ENCODE measurements around the gene GATAD2A. TPM values are rescaled to one million over a fixed set of nuclear protein-coding genes. Genes with fewer than 3 reads are reported as not detected.

The GATAD2A gene
- polyA plus RNA-seq, 1 donor (not counting 4 experiments of a cell fraction or from before 2014, with no cell fraction given), result 28.4 TPM

DNA sequence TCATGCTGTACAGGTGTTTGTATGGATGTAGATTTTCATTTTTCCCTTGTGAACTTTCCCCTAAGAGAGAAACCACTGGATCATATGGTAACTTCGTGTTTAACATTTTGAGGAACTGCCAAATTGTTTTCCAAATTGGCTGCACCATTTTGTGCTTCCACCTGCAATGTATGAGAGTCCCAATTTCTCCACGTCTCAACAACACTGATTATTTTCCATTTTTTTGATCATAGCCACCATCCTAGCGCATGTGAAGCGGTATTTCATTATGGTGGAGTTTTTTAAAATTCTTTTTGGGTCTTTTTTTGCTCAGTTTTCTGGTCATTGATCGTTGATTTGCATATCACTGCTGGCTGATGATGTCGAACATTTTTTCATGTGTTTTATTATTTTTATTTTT lies 115.5 kb downstream of the GATAD2A start:
- H3K27ac ChIP-seq (ENCODE audit: control insufficient read depth, insufficient read depth, low read length), result no peak overlapping the region
- H3K27me3 ChIP-seq (ENCODE audit: control insufficient read depth, extremely low read depth, insufficient read depth, low read length), result no peaks in the 10 kb centered on the region
- dilution Hi-C loops (cut with MboI; ENCODE audit: extremely low pct_ligation_motif_present, low sequenced_read_pairs), result no loop called here
- H3K4me3 ChIP-seq (ENCODE audit: control insufficient read depth in 2 of 3, extremely low read depth in 1 of 3, insufficient read depth in 2 of 3, low read depth in 1 of 3, low read length in 3 of 3), result no peak overlapping the region
- peaks cover 12 to 16% of the 10 kb centered on the region in 2 experiments for H3K36me3 ChIP-seq (ENCODE audit: control insufficient read depth in 2 of 2, extremely low read depth in 1 of 2, insufficient read depth in 2 of 2, low read length in 2 of 2)
- H3K9me3 ChIP-seq (ENCODE audit: control insufficient read depth, low read depth, low read length), result no peaks in the 10 kb centered on the region
- H3K9ac ChIP-seq (ENCODE audit: control insufficient read depth, extremely low read depth, insufficient read depth, low read length), result no peak overlapping the region
- TF ChIP-seq EZH2 (IDR thresholded peaks at IDR 0.05; ENCODE audit: low read length) (no peak), CTCF (optimal IDR thresholded peaks at IDR 0.05 in 1 of 3, IDR thresholded peaks at IDR 0.05 in 1 of 3, conservative IDR thresholded peaks at IDR 0.05 in 1 of 3; ENCODE audit: extremely low read depth in 1 of 3, insufficient read depth in 2 of 3, low read length in 3 of 3) (no peak)
- H3K4me1 ChIP-seq (ENCODE audit: control insufficient read depth, extremely low read depth, insufficient read depth, low read length), result peaks cover 6% of the 10 kb centered on the region
- H3K9me1 ChIP-seq (ENCODE audit: control insufficient read depth, extremely low read depth, insufficient read depth, low read length), result no peaks in the 10 kb centered on the region
- H3K4me2 ChIP-seq (ENCODE audit: control insufficient read depth, extremely low read depth, insufficient read depth, low read depth, low read length), result no peak overlapping the region
- no peak overlapping the region for H2AFZ ChIP-seq (ENCODE audit: control insufficient read depth, low read length)
- H3K79me2 ChIP-seq (ENCODE audit: control insufficient read depth, insufficient read depth, low read length), result peaks cover 46% of the 10 kb centered on the region
- FAIRE-seq (no peak), DNase-seq (ENCODE audit: low read depth, low spot score) (no peak)
- H4K20me1 ChIP-seq (ENCODE audit: control insufficient read depth, extremely low read depth, insufficient read depth, low read length), result no peaks in the 10 kb centered on the region

- H3K9me1 ChIP-seq (ENCODE audit: control insufficient read depth, extremely low read depth, insufficient read depth, low read length), result no peaks in the 10 kb centered on the region
- H4K20me1 ChIP-seq (ENCODE audit: control insufficient read depth, extremely low read depth, insufficient read depth, low read length), result no peaks in the 10 kb centered on the region
- H3K4me2 ChIP-seq (ENCODE audit: control insufficient read depth, extremely low read depth, insufficient read depth, low read depth, low read length), result no peak overlapping the region
- dilution Hi-C loops (cut with MboI; ENCODE audit: extremely low pct_ligation_motif_present, low sequenced_read_pairs), result no loop called here
- no peak overlapping the region for H3K9ac ChIP-seq (ENCODE audit: control insufficient read depth, extremely low read depth, insufficient read depth, low read length)
- DNase-seq (ENCODE audit: low read depth, low spot score) (no peak), FAIRE-seq (no peak)
- no peak overlapping the region for H2AFZ ChIP-seq (ENCODE audit: control insufficient read depth, low read length)
- no peak overlapping the region for H3K4me3 ChIP-seq (ENCODE audit: control insufficient read depth in 2 of 3, extremely low read depth in 1 of 3, insufficient read depth in 2 of 3, low read depth in 1 of 3, low read length in 3 of 3)
- peaks cover 11 to 25% of the 10 kb centered on the region in 2 experiments for H3K36me3 ChIP-seq (ENCODE audit: control insufficient read depth in 2 of 2, extremely low read depth in 1 of 2, insufficient read depth in 2 of 2, low read length in 2 of 2)
- H3K27ac ChIP-seq (ENCODE audit: control insufficient read depth, insufficient read depth, low read length), result no peak overlapping the region
- H3K27me3 ChIP-seq (ENCODE audit: control insufficient read depth, extremely low read depth, insufficient read depth, low read length), result no peaks in the 10 kb centered on the region
- peaks cover 28% of the 10 kb centered on the region for H3K79me2 ChIP-seq (ENCODE audit: control insufficient read depth, insufficient read depth, low read length)
- TF ChIP-seq EZH2 (IDR thresholded peaks at IDR 0.05; ENCODE audit: low read length), result no peak
- no peak for TF ChIP-seq CTCF (optimal IDR thresholded peaks at IDR 0.05 in 1 of 3, IDR thresholded peaks at IDR 0.05 in 1 of 3, conservative IDR thresholded peaks at IDR 0.05 in 1 of 3; ENCODE audit: extremely low read depth in 1 of 3, insufficient read depth in 2 of 3, low read length in 3 of 3)
- no peaks in the 10 kb centered on the region for H3K4me1 ChIP-seq (ENCODE audit: control insufficient read depth, extremely low read depth, insufficient read depth, low read length)
- no peaks in the 10 kb centered on the region for H3K9me3 ChIP-seq (ENCODE audit: control insufficient read depth, low read depth, low read length)
Measured at GRCh38 chr19:19523177-19523576, 117.7 kb downstream of the GATAD2A start.
